ENCODE data around the gene MORN1. TPM values are rescaled to one million over a fixed set of nuclear protein-coding genes. Genes with fewer than 3 reads are reported as not detected.

Gene MORN1
- polyA plus RNA-seq, 1 donor from 2014 or later = 10.9 TPM

DNA sequence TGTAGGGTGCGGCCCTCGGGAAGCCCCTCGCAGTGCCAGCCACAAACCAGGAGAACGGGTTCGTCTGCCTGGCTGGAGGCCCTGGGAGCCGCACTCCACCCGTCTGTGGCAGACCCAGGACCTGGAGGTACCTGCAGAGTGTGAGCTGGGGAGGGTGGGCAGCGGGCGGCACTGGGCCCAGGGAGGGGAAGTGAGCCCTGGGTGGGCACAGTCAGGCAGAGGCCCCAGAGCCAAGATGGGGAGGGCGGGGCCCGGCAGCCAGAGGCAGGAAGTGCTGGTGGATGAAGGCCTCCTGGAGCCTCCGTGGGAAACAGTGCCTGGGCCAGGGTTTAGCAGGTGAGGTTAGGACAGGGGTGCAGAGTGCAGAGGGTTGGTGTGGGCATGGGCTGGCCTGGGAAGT is 25.0 kb upstream of the MORN1 start:
- Histone ChIP-seq H3K79me2 (replicated peaks; ENCODE audit: insufficient read depth, low read length) (no peaks in the 10 kb centered on the region), H3K4me2 (ENCODE audit: low read length) (no peak overlapping the region), H2AFZ (ENCODE audit: low read depth, low read length) (no peak overlapping the region), H3K9me3 (ENCODE audit: low read length) (no peaks in the 10 kb centered on the region), H3K4me3 (ENCODE audit: low read length) (no peak overlapping the region), H3K27ac (ENCODE audit: low read length) (no peak overlapping the region), H3K9me2 (ENCODE audit: insufficient read depth, low read length) (no peaks in the 10 kb centered on the region), H3K27me3 (ENCODE audit: insufficient read depth, low read depth, low read length) (no peaks in the 10 kb centered on the region), H3F3A (ENCODE audit: insufficient read depth, low read length, poor library complexity, severe bottlenecking) (no peaks in the 10 kb centered on the region), H3K36me3 (ENCODE audit: insufficient read depth, low read length) (no peaks in the 10 kb centered on the region), H4K20me1 (ENCODE audit: insufficient read depth) (no peaks in the 10 kb centered on the region), H3K9ac (ENCODE audit: low read length) (no peak overlapping the region)
- TF ChIP-seq, protein P1, sequence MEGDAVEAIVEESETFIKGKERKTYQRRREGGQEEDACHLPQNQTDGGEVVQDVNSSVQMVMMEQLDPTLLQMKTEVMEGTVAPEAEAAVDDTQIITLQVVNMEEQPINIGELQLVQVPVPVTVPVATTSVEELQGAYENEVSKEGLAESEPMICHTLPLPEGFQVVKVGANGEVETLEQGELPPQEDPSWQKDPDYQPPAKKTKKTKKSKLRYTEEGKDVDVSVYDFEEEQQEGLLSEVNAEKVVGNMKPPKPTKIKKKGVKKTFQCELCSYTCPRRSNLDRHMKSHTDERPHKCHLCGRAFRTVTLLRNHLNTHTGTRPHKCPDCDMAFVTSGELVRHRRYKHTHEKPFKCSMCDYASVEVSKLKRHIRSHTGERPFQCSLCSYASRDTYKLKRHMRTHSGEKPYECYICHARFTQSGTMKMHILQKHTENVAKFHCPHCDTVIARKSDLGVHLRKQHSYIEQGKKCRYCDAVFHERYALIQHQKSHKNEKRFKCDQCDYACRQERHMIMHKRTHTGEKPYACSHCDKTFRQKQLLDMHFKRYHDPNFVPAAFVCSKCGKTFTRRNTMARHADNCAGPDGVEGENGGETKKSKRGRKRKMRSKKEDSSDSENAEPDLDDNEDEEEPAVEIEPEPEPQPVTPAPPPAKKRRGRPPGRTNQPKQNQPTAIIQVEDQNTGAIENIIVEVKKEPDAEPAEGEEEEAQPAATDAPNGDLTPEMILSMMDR (IDR thresholded peaks at IDR 0.05; ENCODE audit: poor library complexity, severe bottlenecking) = no peak
- no peak for TF ChIP-seq EP300 (conservative IDR thresholded peaks at IDR 0.05; ENCODE audit: poor library complexity, severe bottlenecking)
- TF ChIP-seq MXI1 (conservative IDR thresholded peaks at IDR 0.05; ENCODE audit: poor library complexity, severe bottlenecking) = no peak

DNA sequence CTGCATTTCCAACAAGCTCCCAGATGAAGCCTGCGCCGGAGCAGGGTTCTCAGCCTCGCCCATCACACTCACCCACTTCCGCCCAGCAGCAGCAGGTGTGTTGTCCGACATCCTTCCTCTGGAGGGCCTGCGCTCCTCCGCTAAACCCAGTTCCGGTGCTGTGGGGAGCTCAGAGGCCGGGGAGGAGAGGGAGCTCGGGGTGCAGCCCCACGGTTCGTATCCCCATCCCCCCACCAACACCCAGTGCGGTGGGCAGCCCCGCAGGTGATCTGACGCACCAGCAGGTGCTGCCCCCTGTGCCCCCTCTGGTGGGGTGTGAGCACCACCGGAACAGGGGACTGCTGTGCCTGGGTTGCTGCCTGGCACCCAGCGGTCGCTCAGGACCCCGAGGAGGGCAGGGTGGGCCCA is 24.5 kb upstream of the MORN1 start:
- Histone ChIP-seq H3K36me3 (ENCODE audit: insufficient read depth, low read length) (no peaks in the 10 kb centered on the region), H3K4me2 (ENCODE audit: low read length) (no peak overlapping the region), H3K4me3 (ENCODE audit: low read length) (no peak overlapping the region), H3K9me2 (ENCODE audit: insufficient read depth, low read length) (no peaks in the 10 kb centered on the region), H3K27me3 (ENCODE audit: insufficient read depth, low read depth, low read length) (no peaks in the 10 kb centered on the region), H2AFZ (ENCODE audit: low read depth, low read length) (no peak overlapping the region), H3K9ac (ENCODE audit: low read length) (no peak overlapping the region), H4K20me1 (ENCODE audit: insufficient read depth) (no peaks in the 10 kb centered on the region), H3F3A (ENCODE audit: insufficient read depth, low read length, poor library complexity, severe bottlenecking) (no peaks in the 10 kb centered on the region), H3K27ac (ENCODE audit: low read length) (no peak overlapping the region), H3K79me2 (replicated peaks; ENCODE audit: insufficient read depth, low read length) (no peaks in the 10 kb centered on the region), H3K9me3 (ENCODE audit: low read length) (no peaks in the 10 kb centered on the region)
- TF ChIP-seq, protein P1 (IDR thresholded peaks at IDR 0.05; ENCODE audit: poor library complexity, severe bottlenecking) = no peak
- TF ChIP-seq MXI1 (conservative IDR thresholded peaks at IDR 0.05; ENCODE audit: poor library complexity, severe bottlenecking) (no peak), POLR2AphosphoS5 (IDR thresholded peaks at IDR 0.05) (no peak), EZH2 (IDR thresholded peaks at IDR 0.05; ENCODE audit: borderline replicate concordance, insufficient read depth, low read length, poor library complexity, severe bottlenecking) (no peak), REST (IDR thresholded peaks at IDR 0.05; ENCODE audit: borderline replicate concordance) (no peak), SMC3 (conservative IDR thresholded peaks at IDR 0.05; ENCODE audit: poor library complexity) (no peak), EP300 (conservative IDR thresholded peaks at IDR 0.05; ENCODE audit: poor library complexity, severe bottlenecking) (no peak), TAF1 (IDR thresholded peaks at IDR 0.05; ENCODE audit: low read depth) (no peak), RAD21 (conservative IDR thresholded peaks at IDR 0.05) (no peak)

Data from neural cell (in vitro differentiated cells).